Measurements from ENCODE around the gene SLC22A16.
"Not testable (repeated sequence)": the region's sequence is repeated elsewhere in the genome, so short reads cannot be mapped to it uniquely, and the experiment has no call there.

The SLC22A16 gene

DNA sequence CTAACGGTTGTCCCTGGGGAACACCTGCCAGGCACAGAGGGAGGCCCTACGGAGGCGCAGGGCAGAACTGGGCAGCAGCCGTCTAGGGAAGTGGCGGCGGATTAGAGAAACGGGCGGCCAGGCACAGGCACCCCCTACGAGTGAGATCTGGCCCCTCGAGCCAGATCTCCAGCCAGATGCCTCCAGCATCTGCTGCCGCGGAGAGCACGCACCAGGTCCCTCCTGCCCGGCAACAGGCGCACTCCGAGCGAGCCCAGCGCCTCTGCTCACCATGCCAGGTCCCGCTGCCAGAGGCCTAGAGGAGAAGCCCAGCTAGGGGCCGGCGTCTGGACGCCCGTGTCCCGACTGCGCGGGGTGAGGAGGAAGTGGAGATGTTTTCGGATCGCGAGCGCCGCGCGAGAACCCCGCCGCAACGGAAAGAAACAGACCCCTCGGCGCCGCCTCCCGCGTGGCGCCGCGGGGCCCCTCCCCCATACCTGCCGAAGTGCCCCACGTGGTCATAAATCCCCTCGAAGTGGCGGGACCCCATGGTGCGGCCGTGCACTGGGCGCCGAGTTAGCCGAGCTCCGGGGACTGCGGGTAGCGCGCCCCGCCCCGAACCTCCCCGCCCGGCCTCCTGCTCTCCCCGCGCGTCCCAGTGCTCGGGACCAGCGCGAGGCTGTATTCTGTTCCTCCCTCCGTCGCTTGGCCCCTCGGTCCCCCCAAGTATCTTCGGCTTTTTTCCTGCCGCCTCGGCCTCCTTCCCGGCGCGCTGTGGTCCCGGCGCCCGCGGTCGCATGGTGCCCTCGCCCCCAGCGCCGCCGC, at the start of gene SLC22A16:
SLC22A16 (minus strand) TSS at position 568 of the 804 bp plus-strand sequence; CDS start at position 529, 39 bp downstream.
- DNase-seq, result no peak

DNA sequence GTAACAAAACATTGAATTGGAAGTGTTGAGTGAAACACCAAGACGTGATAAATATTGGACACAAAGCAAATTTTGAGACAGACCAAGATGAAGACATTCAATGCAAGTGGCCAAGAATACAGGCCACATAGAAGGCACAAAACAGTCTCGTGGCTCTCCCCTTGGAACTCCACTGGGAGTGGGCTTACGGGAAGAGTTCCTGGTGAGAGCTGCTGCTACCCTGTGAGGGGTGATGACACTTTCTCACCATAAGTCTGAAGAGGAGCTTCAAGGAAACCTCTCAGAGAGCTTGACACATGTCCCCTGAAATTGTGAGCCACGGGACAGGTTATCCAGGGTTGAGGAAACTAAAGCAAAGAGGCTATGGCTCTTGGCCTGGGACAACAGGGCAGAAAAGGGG, 48.6 kb upstream of the SLC22A16 start:
- DNase-seq, result no peak

DNA sequence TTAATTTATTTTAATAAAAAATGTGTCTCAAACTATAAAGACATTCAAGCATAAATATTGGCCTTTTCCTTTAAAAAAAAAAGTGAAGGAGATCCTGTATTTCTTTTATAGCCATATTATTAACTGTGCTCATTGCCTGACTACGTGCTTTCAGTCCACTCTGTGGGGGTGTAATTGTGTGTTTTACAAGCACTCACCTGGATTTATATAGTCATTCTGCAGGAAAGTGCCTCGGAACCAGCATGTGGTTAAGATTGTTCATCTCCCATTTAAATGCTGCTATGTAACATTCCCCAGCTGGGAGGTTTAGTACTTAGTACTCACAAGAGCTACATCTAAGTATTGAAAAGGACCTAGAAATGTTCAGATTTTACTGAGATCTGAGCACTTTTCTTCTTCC, 47.9 kb upstream of the SLC22A16 start:
- peak; percentile 80 for DNase-seq

DNA sequence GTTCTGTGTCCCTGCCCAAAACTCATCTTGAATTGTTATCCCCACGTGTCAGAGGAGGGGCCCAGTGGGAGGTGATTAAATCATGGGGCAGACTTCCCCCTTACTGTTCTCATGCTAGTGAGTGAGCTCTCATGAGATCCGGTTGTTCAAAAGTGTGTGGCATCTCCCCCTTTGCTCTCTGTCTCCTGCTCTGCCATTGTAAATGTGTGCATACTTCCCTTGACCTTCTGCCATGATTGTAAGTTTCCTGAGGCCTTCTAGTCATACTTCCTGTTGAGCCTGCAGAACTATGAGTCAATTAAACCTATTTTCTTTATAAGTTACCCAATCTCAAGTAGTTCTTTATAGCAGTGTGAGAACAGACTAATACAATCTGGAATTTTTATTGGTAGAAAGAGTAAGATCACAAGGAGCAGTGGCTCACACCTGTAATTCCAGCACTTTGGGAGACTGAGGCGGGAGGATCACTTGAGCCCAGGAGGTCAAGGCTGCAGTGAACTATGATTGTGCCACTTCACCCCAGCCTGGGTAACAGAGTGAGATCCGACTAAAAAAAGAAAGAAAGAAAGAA, 47.1 kb upstream of the SLC22A16 start:
- DNase-seq, result no peak

- no peak for DNase-seq
Measured at GRCh38 chr6:110522427-110522826, 46.0 kb upstream of the SLC22A16 start.

DNA sequence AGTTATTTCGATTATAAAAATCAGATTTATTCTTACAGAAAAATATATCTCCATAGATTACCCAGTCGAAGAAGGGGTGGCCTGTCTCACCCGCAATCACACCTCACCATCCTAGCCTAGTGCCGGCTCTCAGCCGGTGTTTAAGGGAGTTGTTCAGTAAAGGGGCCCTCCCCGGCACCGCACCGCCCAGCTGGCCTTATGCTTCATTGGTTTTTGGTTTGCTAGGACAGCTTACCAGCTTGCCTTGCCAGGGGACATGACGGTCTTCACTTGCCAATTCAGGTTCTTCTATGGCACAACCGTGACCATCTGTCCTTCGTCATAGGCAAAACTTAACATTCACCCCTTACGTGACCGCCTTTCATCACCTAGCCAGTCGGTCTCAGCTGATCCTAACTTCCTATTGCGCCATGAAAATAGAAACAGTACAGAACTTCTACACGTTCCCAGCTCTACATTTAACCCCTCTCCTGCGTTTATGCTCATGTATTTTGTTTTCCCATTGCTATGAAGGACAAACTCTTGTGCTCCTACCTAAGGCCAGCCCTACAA, 44.7 kb upstream of the SLC22A16 start:
- DNase-seq, result no peak

DNA sequence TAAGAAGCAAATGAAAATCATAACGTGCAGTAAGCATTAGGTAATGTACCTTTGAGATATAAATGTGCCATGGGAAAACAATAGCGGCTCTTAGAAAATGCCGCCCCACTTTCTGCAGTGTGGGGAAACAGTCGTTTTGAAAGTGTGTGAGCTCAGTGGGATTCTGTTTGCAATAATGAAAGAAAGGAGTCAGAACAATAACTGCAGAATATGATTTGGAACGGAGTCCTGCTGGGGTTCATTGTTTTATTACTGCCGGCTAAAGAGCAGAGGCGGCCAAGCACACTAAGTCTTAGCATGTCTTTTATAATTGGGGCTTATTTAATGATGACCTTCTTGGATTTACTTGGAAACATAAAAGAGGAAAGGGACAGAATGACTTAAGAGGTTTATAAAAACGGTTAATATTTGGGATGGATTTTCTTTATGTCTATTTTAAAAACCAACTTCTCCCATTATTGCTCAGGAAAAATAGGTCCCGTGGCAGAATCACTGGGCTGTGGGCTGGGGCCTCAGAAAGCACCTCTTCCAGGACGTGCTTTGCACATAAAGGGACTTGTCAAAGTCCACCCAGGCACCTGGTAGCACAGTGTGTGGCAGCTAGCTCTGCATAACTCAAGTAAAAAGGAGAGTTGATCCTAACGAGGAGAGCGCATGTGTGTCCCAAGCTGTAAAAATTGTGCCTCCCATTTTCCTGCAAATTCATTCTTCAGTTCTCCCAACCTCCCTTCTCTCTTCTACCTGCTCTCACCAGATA, 44.0 kb upstream of the SLC22A16 start:
- peak; percentile 64 for DNase-seq

GRCh38 chr6:110517601-110518281, 41.3 kb upstream of the SLC22A16 start:
- DNase-seq, result peak; percentile 22

- DNase-seq, result no peak
Measured at GRCh38 chr6:110517034-110517433, 40.6 kb upstream of the SLC22A16 start.

DNA sequence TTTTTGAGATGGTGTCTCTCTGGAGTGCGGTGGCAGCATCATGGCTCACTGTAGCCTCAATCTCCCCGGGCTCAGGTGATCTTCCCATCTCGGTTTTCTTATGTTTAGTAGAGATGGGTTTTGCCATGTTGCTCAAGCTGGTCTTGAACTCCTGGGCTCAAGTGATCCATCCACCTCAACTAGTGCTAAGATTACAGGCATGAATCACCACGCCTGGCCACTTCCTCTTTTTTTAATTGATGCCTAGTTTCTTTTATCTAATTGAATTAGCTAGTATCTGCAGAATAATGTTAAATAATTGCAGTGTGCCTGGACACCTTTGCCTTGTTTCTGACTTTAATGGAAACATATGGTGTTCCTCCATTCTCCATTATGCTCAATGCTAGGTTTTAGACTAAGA, 38.4 kb upstream of the SLC22A16 start:
- no peak for DNase-seq

- DNase-seq, result peak; percentile 29
Measured at GRCh38 chr6:110512991-110513390, 36.6 kb upstream of the SLC22A16 start.

GRCh38 chr6:110512549-110512948, 36.1 kb upstream of the SLC22A16 start:
- DNase-seq, result not testable (repeated sequence)

DNA sequence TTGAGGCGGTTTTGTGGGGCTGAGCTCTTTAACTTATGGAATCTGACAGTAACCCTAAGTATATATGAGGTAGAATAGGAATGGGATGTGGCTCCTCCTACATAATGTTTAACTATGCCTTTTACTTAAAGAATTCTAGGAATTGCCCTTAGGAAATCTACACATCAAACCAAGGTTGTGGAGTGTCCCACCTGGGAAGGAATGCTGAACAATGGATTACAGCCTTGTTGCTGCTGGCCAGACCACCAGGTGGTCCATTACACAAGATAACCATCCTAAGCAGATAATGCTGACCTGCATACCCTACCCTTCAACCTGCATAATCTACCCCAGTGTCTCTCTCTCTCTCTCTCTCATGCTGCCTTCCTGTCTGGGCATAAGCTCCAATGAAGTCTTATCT, 35.0 kb upstream of the SLC22A16 start:
- no peak for DNase-seq

DNA sequence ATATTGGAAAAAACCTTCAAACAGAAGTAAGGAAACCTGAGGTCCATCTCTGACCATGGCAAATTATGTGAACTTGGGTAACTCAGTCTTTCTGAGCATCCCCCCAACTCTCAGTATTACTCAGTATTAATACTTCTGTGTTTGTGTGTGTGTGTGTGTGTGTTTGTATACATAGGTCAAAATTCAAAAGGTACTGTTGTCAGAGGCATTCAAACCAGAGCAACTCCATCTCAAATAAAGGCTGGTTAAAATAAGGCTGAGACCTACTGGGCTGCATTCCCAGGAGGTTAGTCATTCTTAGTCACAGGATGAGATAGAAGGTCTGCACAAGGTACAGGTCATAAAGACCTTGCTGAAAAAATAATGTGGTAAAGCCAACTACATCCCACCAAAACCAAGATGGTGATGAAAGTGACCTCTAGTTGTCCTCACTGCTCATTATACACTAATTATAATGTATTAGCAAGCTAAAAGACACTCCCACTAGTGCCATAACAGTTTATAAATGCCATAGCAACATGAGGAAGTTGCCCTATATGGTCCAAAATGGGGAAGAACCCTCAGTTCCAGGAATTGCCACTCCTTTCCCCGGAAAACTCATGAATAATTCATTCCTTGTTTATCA, 33.3 kb upstream of the SLC22A16 start:
- no peak for DNase-seq

DNA sequence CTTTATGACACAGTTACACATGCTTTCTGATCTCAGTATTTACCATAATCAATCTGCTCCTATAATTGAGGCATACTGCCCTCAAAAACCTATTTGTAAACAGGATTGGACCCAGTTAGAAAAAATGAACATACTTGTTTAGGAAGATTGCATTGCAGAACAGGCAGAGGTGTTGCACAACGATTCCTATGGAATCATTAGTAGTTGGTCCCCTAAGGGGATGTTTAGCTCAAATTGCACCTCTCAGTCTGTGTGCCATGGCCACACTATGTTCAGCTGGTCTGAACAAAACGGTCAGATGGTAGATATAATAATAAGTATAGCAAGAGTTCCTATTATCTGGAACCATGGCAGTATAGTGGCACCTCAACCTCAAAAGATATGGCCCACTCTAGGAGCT, 28.5 kb upstream of the SLC22A16 start:
- not testable (repeated sequence) for DNase-seq

GRCh38 chr6:110495949-110496348, 19.5 kb upstream of the SLC22A16 start:
- DNase-seq, result no peak

DNA sequence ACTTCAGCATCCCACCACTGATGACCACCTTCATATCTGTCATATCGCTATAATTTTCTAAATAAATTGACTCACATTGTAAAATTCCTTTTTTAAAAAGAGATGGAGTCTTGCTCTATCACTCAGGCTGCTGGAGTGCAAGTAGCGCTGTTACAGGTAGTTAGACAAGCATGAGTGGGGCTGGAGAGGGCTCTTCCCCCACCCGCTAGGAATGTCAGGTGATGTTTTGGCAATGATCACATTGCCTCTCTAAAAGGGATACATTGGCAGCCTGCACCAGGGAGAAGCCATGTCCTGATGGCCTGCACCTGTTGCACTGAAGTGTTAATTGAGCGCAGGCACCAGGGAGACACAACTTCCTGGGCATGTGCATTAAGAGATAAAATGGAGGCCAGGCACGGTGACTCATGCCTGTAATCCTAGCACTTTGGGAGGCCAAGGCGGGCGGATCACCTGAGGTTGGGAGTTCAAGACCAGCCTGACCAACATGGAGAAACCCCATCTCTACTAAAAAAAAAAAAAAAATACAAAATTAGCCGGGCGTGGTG, 16.9 kb upstream of the SLC22A16 start:
- DNase-seq, result no peak

GRCh38 chr6:110492584-110492983, 16.2 kb upstream of the SLC22A16 start:
- no peak for DNase-seq

- no peak for DNase-seq
Measured at GRCh38 chr6:110491644-110492317, 15.4 kb upstream of the SLC22A16 start.

DNA sequence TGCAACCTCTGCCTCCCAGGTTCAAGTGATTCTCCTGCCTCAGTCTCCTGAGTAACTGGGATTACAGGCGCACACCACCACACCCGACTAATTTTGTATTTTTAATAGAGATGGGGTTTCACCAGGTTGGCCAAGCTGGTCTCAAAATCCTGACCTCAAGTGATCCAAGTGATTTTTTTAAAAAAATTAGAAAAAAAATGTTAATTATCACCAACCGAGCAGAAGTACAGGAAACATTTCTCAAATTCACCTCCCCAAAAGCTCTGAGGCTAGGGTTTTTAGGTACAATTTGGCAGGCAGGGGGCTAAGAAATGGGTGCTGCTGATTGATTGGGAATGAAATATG, 14.9 kb upstream of the SLC22A16 start:
- DNase-seq, result no peak

DNA sequence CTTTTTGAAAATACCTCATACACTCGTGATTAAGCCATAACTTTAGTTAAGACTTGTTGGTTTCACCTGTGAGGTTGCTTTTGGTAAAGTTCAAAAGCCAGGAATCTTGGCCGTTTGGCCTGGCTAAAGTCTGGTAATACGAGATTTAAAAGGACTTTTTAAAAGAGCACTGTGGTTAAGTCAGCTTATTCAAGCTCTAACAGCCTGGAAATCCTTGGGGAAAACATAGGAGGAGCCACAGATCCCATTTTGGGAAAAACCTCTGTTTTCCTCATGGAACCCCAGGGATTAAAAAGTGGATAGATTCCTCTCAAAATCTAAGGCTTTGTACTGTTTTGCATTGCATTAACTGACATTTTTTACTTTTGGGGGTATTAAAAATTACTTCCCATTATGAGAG, 13.7 kb upstream of the SLC22A16 start:
- DNase-seq, result no peak
